ENCODE measurements around the gene USP17L29. TPM values are rescaled to one million over a fixed set of nuclear protein-coding genes. Genes with fewer than 3 reads are reported as not detected.
"Not testable (repeated sequence)": the region's sequence is repeated elsewhere in the genome, so short reads cannot be mapped to it uniquely, and the experiment has no call there.

Gene USP17L29
- total RNA-seq, 1 donor from 2014 or later: not detected

DNA sequence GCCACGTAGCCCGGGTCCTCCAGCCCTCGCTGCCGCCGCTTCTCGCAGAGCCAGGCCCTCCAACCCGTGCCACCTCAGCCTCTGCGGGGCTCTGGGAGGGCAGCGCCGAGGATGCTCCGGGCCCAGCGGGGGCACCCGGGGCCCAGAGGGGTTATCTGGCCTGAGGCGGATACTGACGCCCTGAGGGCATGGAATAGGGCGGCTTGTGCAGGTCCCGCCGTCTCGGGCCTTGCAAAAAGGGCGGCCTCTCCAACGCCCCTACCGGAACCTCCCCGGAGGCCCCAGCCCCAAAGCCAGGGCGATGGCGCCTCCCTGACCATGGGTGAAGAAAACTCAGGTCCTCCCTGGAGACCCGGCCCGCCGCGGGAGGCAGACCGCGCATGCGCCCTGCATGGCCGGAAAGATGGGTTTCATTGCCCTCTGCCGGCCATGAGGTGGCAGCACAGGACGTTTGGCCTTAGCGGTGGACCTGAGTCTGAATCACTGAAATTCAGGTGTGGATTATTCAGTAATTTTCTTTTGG lies 27.6 kb downstream of the USP17L29 start:
- not testable (repeated sequence) for DNase-seq (ENCODE audit: extremely low spot score, unreplicated experiment); H3K36me3 Mint-ChIP-seq; H3K27ac Mint-ChIP-seq; H3K27me3 Mint-ChIP-seq; H3K9me3 Mint-ChIP-seq; H3K4me1 Mint-ChIP-seq (ENCODE audit: unreplicated experiment)
- TF ChIP-seq, protein P1, sequence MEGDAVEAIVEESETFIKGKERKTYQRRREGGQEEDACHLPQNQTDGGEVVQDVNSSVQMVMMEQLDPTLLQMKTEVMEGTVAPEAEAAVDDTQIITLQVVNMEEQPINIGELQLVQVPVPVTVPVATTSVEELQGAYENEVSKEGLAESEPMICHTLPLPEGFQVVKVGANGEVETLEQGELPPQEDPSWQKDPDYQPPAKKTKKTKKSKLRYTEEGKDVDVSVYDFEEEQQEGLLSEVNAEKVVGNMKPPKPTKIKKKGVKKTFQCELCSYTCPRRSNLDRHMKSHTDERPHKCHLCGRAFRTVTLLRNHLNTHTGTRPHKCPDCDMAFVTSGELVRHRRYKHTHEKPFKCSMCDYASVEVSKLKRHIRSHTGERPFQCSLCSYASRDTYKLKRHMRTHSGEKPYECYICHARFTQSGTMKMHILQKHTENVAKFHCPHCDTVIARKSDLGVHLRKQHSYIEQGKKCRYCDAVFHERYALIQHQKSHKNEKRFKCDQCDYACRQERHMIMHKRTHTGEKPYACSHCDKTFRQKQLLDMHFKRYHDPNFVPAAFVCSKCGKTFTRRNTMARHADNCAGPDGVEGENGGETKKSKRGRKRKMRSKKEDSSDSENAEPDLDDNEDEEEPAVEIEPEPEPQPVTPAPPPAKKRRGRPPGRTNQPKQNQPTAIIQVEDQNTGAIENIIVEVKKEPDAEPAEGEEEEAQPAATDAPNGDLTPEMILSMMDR (conservative IDR thresholded peaks at IDR 0.05): peak; percentile 74
- H3K4me3 Mint-ChIP-seq: peak overlapping the region; percentile 47

DNA sequence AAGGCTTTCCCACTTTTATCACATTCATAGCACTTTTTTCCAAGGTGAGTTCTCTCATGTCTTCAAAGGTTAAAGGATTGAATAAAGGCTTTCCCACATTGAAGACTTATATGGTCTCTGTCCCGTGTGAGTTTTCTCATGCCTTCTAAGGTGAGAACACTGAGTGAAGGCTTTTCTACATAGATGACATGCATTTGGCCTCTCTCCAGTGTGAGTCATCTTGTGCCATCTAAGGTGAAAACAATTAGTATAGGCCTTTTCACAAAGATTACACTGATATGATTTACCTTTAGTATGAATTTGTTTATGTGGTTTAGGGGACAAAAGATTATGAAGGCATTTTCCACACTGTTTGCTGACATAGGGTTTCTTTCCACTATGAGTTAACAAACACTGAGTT lies 30.7 kb downstream of the USP17L29 start:
- H3K27me3 Mint-ChIP-seq: no peaks in the 10 kb centered on the region
- no peak for DNase-seq (ENCODE audit: extremely low spot score, unreplicated experiment)
- no peak overlapping the region for H3K4me3 Mint-ChIP-seq
- TF ChIP-seq, protein P1 (conservative IDR thresholded peaks at IDR 0.05): no peak
- H3K4me1 Mint-ChIP-seq (ENCODE audit: unreplicated experiment): no peaks in the 10 kb centered on the region
- H3K36me3 Mint-ChIP-seq: no peaks in the 10 kb centered on the region
- H3K27ac Mint-ChIP-seq: no peak overlapping the region
- no peaks in the 10 kb centered on the region for H3K9me3 Mint-ChIP-seq

DNA sequence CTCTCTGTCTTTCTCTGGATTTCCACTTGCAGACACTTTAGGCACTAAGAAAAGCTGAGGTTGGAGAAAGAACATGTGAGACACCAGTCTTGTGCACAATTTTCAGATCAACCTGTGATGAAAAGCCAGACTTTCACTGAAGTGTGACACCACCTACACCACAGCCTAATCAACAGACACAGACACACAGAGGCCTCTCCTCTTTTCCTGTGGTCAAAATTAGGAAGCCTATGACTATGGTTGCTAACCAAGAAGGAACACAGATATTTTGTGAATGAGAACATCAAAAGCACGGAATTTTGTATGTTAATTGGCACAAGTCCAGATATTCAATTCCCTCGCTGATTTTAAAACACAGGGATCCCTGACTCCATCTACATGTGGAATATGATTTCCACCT lies 35.6 kb downstream of the USP17L29 start:
- not testable (repeated sequence) for H3K27ac Mint-ChIP-seq; H3K4me3 Mint-ChIP-seq; H3K27me3 Mint-ChIP-seq; DNase-seq (ENCODE audit: extremely low spot score, unreplicated experiment); H3K36me3 Mint-ChIP-seq; H3K9me3 Mint-ChIP-seq; H3K4me1 Mint-ChIP-seq (ENCODE audit: unreplicated experiment)

Other genes starting within 250 kb of the USP17L29 start
- gene FAM90A26, start 183.2 kb upstream of the USP17L29 start, total RNA-seq (ENCODE audit: low replicate concordance): not detected in 2 replicates
- gene USP17L10, start 143.0 kb upstream of the USP17L29 start, total RNA-seq (ENCODE audit: low replicate concordance): not detected in 2 replicates
- gene USP17L11, start 138.2 kb upstream of the USP17L29 start, total RNA-seq (ENCODE audit: low replicate concordance): not detected in 2 replicates
- gene USP17L12, start 133.5 kb upstream of the USP17L29 start, total RNA-seq (ENCODE audit: low replicate concordance): not detected in 2 replicates
- not detected in 2 replicates for gene USP17L13, start 128.7 kb upstream of the USP17L29 start, total RNA-seq (ENCODE audit: low replicate concordance)
- not detected in 2 replicates for gene USP17L15, start 119.3 kb upstream of the USP17L29 start, total RNA-seq (ENCODE audit: low replicate concordance)
- gene USP17L17, start 109.8 kb upstream of the USP17L29 start, total RNA-seq (ENCODE audit: low replicate concordance): not detected in 2 replicates
- gene USP17L18, start 105.0 kb upstream of the USP17L29 start, total RNA-seq (ENCODE audit: low replicate concordance): not detected in 2 replicates
- not detected in 2 replicates for gene USP17L19, start 100.3 kb upstream of the USP17L29 start, total RNA-seq (ENCODE audit: low replicate concordance)
- not detected in 2 replicates for gene USP17L20, start 95.5 kb upstream of the USP17L29 start, total RNA-seq (ENCODE audit: low replicate concordance)
- gene USP17L21, start 90.8 kb upstream of the USP17L29 start, total RNA-seq (ENCODE audit: low replicate concordance): not detected in 2 replicates
- gene USP17L22, start 86.0 kb upstream of the USP17L29 start, total RNA-seq (ENCODE audit: low replicate concordance): not detected in 2 replicates
- not detected in 2 replicates for gene USP17L24, start 28.5 kb upstream of the USP17L29 start, total RNA-seq (ENCODE audit: low replicate concordance)
- not detected in 2 replicates for gene USP17L25, start 23.7 kb upstream of the USP17L29 start, total RNA-seq (ENCODE audit: low replicate concordance)
- gene USP17L26, start 19.0 kb upstream of the USP17L29 start, total RNA-seq (ENCODE audit: low replicate concordance): not detected in 2 replicates
- not detected in 2 replicates for gene USP17L5, start 14.2 kb upstream of the USP17L29 start, total RNA-seq (ENCODE audit: low replicate concordance)
- not detected in 2 replicates for gene USP17L27, start 9.5 kb upstream of the USP17L29 start, total RNA-seq (ENCODE audit: low replicate concordance)
- not detected in 2 replicates for gene USP17L28, start 4.7 kb upstream of the USP17L29 start, total RNA-seq (ENCODE audit: low replicate concordance)
- gene USP17L30, start 9.5 kb downstream of the USP17L29 start, total RNA-seq (ENCODE audit: low replicate concordance): not detected in 2 replicates
- not detected in 2 replicates for gene DEFB131A, start 90.8 kb downstream of the USP17L29 start, total RNA-seq (ENCODE audit: low replicate concordance)

Data from type B pancreatic cell (in vitro differentiated cells).